Esophagus squamous epithelium (tissue), 4 donors: ENCODE results near the gene UQCR10.

ENCODE experiments used
- CTCF ChIP-seq, 6 experiments: fragments of 450-650 bp in 4 of 6; fragments of 200-600 bp in 2 of 6; sonication (generic) in 2 of 6; IDR thresholded peaks; one replicate each; pipeline ENCODE4 v1.5.1; 2016 to 2019; ENCODE audit warnings: antibody characterized with exemption in 6 of 6, mild to moderate bottlenecking in 4 of 6, moderate library complexity in 4 of 6
- POLR2A ChIP-seq, 4 donors: fragments of 450-650 bp; IDR thresholded peaks; one replicate each; pipeline ENCODE4 v1.6.1; 2017; ENCODE audit warnings: antibody characterized with exemption in 4 of 4, mild to moderate bottlenecking in 4 of 4, moderate library complexity in 3 of 4

- TF ChIP-seq POLR2A (IDR thresholded peaks at IDR 0.05) (no peak), CTCF (IDR thresholded peaks at IDR 0.05) (no peak)
Measured at GRCh38 chr22:29750559-29751538, 16.3 kb upstream of the UQCR10 start.
